ENCODE measurements around the gene MCCC1.

Gene MCCC1

GRCh38 chr3:182986021-182986420 lies 113.3 kb downstream of the MCCC1 start:
- TF ChIP-seq GATA3 (IDR thresholded peaks at IDR 0.05; ENCODE audit: low read depth, low read length), result no peak
- no peak for TF ChIP-seq GATA2 (IDR thresholded peaks at IDR 0.05; ENCODE audit: low read depth, low read length)

- TF ChIP-seq GATA2 (IDR thresholded peaks at IDR 0.05; ENCODE audit: low read depth, low read length) (no peak), GATA3 (IDR thresholded peaks at IDR 0.05; ENCODE audit: low read depth, low read length) (no peak)
These were observed 115.4 kb downstream of the MCCC1 start for GRCh38 chr3:182983876-182984275.

- TF ChIP-seq GATA2 (IDR thresholded peaks at IDR 0.05; ENCODE audit: low read depth, low read length) (no peak), GATA3 (IDR thresholded peaks at IDR 0.05; ENCODE audit: low read depth, low read length) (no peak)
These were observed 118.3 kb downstream of the MCCC1 start for GRCh38 chr3:182981038-182981380.

GRCh38 chr3:182980204-182981037 lies 118.9 kb downstream of the MCCC1 start, which contains the start of gene DCUN1D1:
Gene DCUN1D1, minus strand, starts transcription at chr3:182980538. Its CDS starts 49 bp downstream, at chr3:182980489.
- TF ChIP-seq GATA3 (IDR thresholded peaks at IDR 0.05; ENCODE audit: low read depth, low read length) (no peak), GATA2 (IDR thresholded peaks at IDR 0.05; ENCODE audit: low read depth, low read length) (no peak)

DNA sequence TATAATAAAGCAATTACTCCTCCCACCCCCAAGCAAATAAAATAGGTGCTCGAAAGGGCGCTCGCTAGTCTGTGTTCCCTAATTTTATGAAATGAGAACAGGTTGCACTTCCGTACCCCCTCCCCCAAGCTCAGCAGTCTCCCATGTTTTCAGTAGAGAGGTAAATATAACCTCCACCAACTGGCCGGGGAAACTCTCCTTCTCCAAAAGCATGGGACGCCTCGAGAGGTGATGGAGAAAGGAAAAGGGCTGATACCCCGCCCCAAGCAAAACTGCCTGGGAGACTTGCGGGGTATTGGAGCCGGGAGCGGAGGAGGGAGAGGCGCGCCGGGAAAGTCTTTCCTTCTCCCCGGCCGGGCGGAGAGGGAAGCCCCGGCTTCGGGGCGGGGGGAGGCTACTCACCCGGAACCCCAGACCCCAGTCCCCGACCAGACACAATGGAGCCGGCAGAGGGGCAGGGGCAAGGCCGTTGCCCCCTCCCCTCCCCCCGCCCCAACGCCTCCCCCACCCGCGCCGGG lies 119.6 kb downstream of the MCCC1 start:
- no peak for TF ChIP-seq GATA3 (IDR thresholded peaks at IDR 0.05; ENCODE audit: low read depth, low read length)
- no peak for TF ChIP-seq GATA2 (IDR thresholded peaks at IDR 0.05; ENCODE audit: low read depth, low read length)

- TF ChIP-seq GATA3 (IDR thresholded peaks at IDR 0.05; ENCODE audit: low read depth, low read length) (no peak), GATA2 (IDR thresholded peaks at IDR 0.05; ENCODE audit: low read depth, low read length) (no peak)
These were observed 120.1 kb downstream of the MCCC1 start for GRCh38 chr3:182979103-182979673.

DNA sequence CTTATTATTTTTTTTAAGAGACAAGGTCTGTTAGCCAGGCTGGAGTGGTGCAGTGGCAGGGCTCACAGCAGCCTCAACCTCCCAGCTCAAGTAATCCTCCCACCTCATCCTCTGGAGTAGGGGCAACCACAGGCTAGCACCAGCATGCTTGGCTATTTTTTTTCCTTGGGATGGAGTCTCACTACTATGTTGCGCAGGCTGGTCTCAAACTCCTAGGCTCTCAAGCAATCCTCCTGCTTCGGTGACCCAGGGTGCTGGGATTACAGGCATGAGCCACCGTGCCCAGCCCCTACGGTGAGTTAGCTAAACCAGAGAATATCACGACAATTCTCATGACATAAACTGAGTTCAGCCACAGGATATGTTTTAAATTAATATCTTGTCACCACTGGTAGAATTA lies 120.9 kb downstream of the MCCC1 start:
- TF ChIP-seq GATA2 (IDR thresholded peaks at IDR 0.05; ENCODE audit: low read depth, low read length), result no peak
- no peak for TF ChIP-seq GATA3 (IDR thresholded peaks at IDR 0.05; ENCODE audit: low read depth, low read length)

DNA sequence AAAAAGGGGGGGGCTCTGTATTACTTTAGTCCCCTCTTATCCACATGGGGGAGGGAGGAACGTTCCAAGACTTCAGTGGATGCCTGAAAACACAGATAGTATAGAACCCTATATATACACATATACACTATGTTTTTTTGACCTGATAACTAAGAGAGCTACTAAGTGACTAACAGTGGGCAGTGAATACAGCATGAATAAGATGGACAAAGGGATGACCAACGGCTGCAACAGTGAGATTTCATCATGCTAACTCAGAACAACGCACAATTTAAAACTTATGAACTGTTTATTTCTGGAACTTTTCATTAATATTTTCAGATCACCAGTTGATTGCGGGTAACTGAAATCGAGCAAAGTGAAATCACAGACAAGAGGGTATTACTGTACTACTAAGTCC lies 126.2 kb downstream of the MCCC1 start:
- TF ChIP-seq GATA3 (IDR thresholded peaks at IDR 0.05; ENCODE audit: low read depth, low read length) (no peak), GATA2 (IDR thresholded peaks at IDR 0.05; ENCODE audit: low read depth, low read length) (no peak)

DNA sequence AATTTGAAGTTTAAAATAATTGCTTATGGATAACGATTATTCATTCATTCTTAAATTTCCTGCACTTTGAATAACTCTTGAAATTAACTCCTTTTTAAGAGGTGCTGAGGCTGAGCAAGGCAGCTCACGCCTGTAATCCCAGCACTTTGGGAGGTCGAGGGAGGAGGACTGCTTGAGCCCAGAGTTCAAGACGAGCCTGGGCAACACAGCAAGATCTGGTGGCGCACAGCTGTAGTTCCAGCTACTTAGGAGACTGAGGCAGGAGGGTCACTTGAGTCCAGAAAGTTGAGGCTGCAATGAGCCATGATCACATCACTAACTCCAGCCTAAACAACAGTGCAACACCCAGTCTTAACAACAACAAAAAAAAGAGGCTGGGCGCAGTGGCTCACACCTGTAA lies 126.9 kb downstream of the MCCC1 start:
- TF ChIP-seq GATA2 (IDR thresholded peaks at IDR 0.05; ENCODE audit: low read depth, low read length), result no peak
- no peak for TF ChIP-seq GATA3 (IDR thresholded peaks at IDR 0.05; ENCODE audit: low read depth, low read length)

DNA sequence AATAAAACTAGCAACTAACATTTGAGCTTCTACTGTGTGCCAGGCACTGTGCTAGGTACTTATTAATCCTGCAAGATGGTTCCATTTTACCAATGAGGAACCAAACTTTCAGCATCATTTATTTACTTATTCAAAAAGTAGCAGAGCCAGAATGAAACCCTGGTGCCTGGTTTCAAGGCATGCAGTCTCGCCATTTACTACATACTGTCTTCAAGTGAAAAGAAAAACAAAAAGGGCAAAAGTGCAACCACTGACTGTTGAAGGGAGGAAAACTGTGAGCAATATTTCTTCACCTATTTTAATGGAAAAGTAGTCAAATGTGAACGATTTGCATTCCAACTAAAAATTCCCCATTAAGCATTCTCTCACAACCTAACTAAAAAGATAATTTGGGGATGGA lies 127.7 kb downstream of the MCCC1 start:
- TF ChIP-seq GATA2 (IDR thresholded peaks at IDR 0.05; ENCODE audit: low read depth, low read length) (no peak), GATA3 (IDR thresholded peaks at IDR 0.05; ENCODE audit: low read depth, low read length) (no peak)

GRCh38 chr3:182970811-182971418 lies 128.4 kb downstream of the MCCC1 start:
- TF ChIP-seq GATA2 (IDR thresholded peaks at IDR 0.05; ENCODE audit: low read depth, low read length) (no peak), GATA3 (IDR thresholded peaks at IDR 0.05; ENCODE audit: low read depth, low read length) (no peak)

- no peak for TF ChIP-seq GATA3 (IDR thresholded peaks at IDR 0.05; ENCODE audit: low read depth, low read length)
- no peak for TF ChIP-seq GATA2 (IDR thresholded peaks at IDR 0.05; ENCODE audit: low read depth, low read length)
These were observed 129.4 kb downstream of the MCCC1 start for GRCh38 chr3:182969853-182970252.

DNA sequence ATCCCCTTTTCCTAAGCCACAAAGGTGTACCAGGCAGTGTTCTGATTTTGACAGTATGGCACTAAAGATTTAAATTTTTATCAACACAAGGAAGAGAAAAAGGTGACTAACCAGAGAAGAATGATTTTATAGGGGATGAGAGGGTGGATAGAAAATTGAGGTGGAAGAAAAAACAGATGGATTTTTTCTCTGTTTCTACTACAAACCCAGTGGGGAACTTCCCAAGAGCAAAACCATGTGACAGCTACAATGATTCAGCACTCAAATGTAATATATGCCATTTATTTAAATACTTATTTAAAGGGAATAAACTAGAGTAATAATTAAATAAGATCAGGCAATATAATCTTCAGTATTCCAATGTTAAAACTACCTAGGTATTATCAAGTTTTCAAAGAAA lies 130.0 kb downstream of the MCCC1 start:
- TF ChIP-seq GATA3 (IDR thresholded peaks at IDR 0.05; ENCODE audit: low read depth, low read length) (no peak), GATA2 (IDR thresholded peaks at IDR 0.05; ENCODE audit: low read depth, low read length) (no peak)

All from SH-SY5Y (cell line).